ENCODE results near the gene C19orf44.
"Not testable (repeated sequence)": the region's sequence is repeated elsewhere in the genome, so short reads cannot be mapped to it uniquely, and the experiment has no call there.

C19orf44 gene

DNA sequence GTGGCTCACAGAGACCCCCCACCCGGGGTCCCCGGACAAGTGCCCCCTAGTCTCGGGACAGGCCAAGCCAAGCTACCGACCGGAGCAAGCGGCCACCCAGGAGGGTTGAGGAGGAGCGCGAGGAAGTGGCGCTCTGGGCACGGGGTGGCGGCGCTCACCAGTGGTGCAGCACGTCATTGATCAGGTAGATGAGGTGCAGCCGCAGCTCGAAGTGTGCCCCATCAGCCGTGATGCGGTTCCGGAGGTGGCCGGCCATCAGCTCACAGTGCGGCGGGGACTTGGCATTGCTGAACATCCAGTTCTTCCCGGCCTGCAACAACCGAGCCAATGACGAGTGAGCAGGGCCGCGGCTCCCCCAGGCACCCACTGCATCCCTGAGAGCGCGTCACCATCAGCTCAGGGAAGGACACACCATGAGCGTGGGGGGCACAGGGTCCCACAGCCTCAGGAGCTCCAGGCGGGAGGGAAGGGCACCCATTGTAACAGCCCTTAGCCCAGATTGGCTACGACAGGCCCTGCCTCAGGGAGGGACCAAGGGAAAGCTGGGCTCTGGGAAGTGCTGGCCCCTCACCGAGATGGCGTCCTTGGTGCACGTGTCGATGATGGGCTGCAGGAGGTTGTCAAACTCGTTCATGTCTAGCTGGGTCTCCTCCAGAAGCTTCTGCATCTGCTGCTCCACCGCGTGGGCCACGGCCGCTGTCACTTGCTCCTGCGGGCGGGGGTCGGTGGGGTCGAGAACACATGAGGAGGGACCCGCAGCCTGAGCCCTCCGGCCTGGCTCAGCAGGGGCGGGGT, 36.4 kb downstream of the C19orf44 start:
- no peak for DNase-seq (ENCODE audit: low read depth in 2 of 3, low spot score in 2 of 3)

DNA sequence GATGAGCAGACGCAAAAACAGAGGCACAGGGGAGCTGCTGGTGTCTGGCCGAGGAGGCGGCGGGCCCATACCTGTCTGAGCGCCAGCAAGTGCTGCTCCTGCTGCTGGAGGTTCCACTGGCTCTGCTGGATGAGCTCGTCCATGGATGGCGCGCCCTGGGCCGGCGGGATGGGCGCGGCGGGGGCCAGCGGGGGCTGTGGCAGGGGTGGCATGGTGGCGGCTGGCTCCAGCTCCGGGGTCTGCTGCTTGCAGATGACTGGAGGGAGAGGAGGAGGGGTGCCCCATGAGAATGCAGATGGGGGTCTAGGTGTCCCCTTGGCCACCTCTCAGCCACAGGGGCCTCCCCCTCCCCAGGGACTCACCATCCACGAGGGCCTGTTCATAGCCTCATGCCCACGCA, 39.2 kb downstream of the C19orf44 start:
- DNase-seq (ENCODE audit: low read depth in 2 of 3, low spot score in 2 of 3): no peak

DNA sequence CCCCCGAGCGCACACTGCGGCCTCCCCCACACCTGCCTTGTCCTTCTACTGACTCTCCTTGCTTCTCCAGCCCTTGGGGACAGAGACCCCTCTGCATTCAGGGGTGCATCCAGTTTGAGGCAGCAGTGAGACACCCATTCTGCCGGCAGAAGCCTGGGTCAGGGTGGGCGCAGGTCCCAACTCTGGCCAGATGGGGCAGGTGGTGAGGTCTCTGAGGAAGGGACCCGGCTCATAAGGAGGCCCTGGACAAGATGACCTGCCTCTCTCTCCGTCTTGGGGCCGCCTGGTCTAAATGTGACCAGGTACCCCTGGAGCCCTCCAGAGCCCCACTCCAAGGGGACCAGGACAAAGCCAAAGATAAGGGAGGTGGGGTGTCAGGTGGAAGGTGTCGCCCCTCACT, 39.9 kb downstream of the C19orf44 start:
- DNase-seq (ENCODE audit: low read depth in 2 of 3, low spot score in 2 of 3): no peak

DNA sequence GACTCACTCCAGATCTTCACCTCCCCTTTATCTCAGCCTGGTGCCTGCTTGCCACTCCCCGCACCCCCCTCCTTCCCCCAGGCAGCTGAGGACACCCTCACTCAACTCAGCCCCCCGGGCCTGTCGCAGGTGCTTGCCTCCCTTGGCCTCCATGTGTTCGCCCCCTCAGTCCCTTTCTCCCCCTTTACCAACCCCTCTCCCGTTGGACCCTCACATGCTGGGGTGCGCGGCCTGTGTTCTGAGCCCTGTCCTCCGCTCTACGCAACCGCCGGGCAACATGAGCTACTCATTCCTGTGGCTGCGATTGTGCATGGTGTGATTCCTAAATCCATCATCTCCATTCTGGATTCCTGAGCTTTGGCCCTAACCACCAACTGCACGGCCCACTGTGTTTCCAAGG, 40.9 kb downstream of the C19orf44 start:
- no peak for DNase-seq (ENCODE audit: low read depth in 2 of 3, low spot score in 2 of 3)

DNA sequence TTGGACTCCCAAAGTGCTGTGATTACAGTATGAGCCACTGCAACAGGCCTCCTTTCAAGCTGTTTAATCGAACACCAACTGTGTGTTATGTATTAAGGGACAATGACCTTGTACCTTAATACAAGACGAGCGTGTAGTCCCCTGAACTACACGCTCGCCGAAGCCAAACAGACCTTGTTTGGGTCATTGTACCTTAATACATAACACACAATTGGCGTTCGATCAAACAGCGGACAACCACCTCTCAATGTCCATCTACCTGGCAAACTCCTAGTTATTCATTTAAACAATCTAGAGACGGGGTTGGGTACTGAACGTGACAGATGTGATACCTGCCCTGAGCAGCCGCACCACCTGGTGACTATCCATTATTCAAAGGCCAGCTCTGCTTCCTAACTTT, 44.8 kb downstream of the C19orf44 start:
- DNase-seq (ENCODE audit: low read depth in 2 of 3, low spot score in 2 of 3): no peak

DNA sequence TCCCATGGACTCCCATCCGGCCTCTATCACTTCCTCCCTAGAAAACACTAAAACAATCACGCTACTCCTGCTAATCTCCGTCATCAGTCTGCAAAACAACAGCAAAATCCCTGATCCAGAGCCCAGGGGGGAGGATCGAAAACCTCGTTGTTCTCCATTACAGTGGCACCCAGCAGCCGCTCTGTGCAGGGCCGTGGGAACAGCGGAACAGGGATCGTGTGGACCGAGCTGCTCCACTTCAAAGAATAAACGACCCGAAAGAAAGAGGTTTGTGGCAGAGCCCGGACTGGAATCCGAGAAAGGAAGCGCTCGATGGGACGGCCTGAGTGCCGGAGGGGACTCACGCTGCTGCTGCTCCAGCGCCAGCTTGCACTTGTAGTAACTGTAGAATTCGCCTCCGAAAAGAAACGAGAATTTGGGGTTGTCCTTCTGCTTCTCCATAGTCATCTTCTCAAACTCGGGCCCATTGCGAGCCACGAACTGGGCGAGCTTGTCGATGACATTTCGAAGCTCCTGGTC, 45.4 kb downstream of the C19orf44 start:
- DNase-seq (ENCODE audit: low read depth in 2 of 3, low spot score in 2 of 3): no peak

DNA sequence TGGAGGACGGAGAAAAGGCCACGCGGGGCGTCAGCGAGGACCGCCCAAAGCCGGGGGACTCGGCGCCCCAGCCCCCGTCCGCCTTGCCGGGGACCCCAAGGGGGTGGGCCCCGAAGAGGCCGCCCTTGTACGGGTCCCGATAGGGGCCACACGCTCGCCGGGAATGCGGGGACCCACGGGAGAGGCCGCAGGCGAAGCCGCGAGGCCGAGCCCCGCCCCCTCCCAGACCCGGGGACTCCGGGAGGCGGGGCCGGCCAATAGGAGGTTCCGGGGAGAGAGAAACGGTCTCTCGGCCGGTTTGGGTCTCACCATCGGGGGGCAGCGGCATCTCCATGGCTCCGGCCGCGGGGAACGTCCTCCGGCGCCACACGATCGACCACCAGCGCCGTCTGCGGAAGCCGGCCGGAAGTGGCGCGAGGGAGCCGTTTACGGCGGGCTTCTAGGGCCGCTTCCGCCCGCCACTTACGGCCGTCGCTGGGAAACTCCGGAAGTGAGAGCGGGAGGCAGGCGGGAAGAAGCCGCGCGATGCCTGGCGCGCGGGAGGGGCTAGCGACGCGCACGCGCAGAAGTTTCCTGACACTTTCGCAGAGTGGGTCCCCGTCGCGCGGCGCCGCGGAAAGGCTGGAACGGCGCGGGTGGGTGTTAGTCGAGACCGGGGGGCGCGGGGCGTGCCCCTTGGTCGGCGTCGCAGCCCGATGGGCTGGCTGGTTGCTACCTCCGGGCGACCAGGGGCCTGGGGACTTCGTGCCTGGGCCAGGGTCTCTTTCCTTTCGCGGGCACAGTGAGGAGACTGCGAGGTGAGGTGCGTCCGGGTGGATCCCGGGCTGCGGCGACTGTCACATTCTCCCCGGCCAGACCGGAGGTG, 46.1 kb downstream of the C19orf44 start, which contains the start of gene CHERP:
Gene CHERP (minus strand): TSS at position 393 of the 865 bp plus-strand sequence. CDS start 59 bp downstream, at position 334.
- DNase-seq (ENCODE audit: low read depth in 2 of 3, low spot score in 2 of 3): peak; percentile 80 to 87 (median 83)

DNA sequence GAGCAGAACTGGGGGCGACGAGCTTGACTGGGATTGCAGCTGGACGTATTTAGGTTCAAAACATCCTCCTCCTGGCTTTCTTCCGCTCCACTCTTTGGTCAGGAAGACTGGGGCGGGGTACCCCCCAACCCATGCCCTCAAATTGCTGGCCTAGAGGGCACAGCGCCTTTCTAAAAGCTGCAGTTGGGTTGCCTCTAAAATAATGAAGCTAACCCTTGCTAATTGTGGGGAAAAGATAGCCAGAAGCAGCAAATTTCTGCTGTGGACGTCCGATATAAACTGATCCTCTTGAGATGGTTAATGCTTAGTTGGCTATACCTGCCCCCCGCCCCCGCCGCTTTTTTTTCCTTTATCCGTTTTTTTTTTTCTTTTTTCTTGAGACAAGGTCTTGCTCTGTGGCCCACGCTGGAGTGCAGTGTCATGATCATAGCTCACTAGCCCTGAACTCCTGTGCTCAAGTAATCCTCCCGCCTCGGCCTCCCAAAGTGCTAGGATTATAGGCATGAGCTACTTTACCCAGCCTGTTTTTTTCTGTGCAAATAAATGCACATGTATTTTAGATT, 46.8 kb downstream of the C19orf44 start:
- no peak for DNase-seq (ENCODE audit: low read depth in 2 of 3, low spot score in 2 of 3)

DNA sequence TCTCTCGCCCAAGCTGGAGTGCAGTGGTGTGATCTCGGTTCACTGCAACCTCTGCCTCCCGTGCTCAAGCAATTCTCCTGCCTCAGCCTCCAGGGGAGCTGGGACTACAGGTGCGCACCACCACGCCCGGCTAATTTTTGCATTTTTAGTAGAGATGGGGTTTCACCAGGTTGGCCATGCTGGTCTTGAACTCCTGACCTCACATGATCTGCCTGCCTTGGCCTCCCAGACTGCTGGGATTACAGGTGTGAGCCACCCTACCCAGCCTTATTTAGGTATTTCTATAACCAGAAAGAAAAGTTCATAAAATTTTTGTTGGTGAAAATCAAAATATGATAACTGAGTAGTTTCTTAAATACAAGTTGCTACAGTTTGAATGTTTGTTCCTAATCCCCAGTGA, 47.5 kb downstream of the C19orf44 start:
- DNase-seq (ENCODE audit: low read depth in 2 of 3, low spot score in 2 of 3): not testable (repeated sequence)

DNA sequence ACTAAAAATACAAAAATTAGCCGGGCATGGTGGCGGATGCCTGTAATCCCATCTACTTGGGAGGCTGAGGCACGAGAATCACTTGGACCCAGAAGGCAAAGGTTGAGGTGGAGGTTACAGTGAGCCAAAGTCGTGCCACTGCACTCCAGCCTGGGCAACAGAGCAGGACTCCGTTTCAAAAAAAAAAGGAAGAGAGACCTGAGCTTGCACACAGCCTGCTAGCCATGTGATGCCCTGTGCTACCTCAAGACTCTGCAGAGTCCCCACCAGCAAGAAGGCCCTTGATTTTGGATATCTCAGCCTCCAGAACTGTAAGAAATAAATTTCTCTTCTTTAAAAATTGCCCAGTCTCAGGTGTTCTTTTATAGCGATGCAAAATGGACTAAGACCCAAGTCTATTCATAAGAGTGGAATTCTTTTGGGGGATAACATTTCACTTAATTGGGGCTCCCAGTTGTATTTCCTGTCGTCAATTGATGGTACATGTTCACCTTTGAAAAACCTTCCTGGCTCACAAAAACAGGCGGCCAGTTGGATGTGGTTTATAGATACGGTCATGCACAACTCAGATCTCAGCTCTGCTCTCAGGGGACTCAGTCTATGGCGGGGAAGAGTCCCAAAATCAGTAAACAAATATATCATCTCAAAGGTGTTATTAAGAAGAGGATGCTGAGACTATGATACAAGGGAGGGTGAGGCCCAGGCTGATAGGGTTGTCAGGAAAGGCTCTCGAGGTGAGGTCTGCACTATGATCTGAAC, 48.5 kb downstream of the C19orf44 start:
- no peak for DNase-seq (ENCODE audit: low read depth in 2 of 3, low spot score in 2 of 3)

DNA sequence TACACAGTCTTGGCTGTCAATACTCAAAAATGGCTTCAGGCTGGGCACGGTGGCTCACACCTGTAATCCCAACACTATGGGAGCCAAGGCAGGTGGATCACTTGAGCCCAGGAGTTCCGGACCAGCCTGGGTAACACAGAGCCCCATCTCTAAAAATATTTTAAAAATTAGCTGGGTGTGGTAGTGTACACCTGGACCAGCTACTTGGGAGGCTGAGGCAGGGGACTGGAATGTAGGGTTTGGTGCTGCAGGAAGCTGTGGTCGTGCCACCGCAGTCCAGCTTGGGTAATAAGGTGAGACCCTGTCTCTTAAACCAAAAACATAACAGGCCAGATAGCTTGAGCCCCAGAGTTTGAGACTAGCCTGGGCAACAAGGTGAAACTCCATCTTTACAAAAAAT, 52.8 kb downstream of the C19orf44 start:
- DNase-seq (ENCODE audit: low read depth in 2 of 3, low spot score in 2 of 3): no peak

DNA sequence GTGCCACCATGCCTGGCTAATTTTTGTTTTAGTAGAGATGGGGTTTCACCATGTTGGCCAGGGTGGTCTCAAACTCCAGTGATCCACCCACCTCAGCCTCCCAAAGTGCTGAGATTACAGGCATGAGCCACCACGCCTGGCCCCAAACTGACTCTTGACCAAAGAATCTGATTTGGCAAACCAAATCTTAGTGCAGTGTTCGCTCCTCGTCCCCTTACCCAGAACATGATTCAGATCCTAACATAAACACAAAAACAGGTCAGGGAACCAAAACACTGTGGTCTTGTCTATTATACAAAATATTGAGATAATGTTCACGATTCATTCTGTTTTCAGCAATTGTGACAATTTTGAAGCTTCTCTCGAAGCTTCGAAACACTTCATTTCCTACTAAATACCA, 55.7 kb downstream of the C19orf44 start:
- DNase-seq (ENCODE audit: low read depth in 2 of 3, low spot score in 2 of 3): not testable (repeated sequence)

DNA sequence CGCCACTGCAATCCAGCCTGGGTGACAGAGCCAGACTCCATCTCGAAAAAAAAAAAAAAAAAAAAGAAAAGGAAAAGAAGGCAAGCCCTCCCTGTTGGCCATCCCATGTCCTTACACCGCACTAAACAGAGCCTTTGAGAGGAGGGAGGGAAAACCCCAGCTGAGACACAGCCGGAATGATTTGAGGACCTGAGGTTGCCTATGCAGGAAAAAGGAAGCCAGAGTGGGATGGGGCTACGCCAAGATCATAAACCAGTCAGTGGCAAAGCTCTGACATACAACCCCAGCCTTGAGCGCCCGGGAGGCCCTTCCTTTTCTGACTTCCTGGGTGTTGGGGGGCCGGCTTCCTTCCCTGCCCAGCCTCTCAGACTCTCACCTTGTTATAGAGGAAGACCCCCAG, 58.6 kb downstream of the C19orf44 start:
- DNase-seq (ENCODE audit: low read depth in 2 of 3, low spot score in 2 of 3): no peak

DNA sequence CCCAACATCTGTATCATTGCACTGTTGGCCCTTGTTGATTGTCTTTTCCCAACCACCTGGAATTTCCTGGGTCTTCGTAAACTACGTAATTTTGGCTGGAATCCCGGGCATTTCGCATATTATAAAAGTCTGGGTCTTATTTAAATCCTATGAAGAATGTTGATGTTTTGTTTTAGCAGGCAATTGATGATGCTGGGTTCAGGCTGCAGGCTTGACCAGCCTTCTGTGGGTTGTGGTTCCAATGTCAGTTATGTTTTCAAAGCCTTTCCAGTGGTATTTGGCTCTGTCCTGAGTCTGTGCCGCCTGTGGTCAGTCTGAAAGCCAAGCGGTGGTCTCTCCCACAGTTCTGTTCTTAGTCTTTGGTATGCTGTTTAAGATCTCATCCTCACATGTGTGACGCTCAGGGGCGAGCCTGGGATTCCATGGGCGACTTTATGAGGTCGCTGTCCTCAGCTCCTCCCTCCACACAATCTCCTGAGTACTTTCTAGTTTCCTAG, 63.6 kb downstream of the C19orf44 start:
- no peak for DNase-seq (ENCODE audit: low read depth in 2 of 3, low spot score in 2 of 3)

DNA sequence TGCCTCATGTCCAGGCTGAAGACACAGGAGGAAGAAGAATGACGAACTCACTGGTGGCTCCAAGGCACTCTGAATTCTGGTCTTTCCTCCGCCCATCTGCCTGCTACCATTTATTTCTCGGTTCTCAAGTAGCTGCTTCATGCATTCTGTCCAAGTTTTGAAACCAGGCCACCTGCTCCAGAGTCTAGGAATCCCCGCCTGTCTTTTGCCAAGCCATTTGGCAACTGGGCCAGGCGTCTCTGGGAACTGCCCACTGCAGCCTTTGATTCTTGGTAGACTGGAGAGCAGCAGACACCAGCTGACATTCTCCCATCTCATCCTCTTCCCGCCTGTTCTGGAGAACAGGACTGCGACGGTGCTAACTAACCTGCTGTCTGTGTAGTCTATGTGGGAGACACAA, 65.2 kb downstream of the C19orf44 start:
- DNase-seq (ENCODE audit: low read depth in 2 of 3, low spot score in 2 of 3): no peak

DNA sequence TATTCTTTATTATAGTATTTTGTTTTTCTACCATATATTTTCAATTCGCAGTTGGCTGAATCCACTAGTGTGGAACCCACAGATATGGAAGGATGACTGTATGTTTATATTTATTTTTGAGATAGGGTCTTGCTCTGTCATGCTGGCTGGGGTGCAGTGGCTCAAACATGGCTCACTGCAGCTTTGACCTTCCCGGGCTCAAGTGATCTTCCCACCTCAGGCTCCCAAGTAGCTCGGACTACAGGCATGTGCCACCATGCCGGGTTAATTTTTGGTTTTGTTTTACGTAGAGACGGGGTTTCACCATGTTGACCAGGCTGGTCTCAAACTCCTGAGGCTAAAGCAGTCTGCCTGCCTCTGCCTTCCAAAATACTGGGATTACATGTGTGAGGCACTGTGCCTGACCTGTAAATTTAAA, 66.4 kb downstream of the C19orf44 start:
- DNase-seq (ENCODE audit: low read depth in 2 of 3, low spot score in 2 of 3): no peak

DNA sequence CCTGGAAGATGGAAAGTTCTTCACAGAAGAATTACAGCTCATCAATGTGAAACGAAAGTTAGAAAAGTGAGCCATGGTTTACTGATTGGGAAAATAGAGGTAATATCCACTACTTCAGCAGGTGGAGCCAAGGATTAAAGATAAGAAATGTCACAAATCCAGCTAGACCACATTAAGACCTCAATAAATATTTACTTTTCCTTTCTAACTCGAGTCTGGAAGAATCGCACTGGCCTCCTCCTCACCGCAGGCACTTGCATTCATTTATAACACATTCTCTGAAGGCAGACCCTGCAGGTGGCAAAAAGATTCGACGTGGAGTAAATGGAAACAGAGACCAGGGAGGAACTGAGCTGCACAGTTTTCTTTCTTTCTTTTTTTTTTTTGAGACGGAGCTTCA, 68.6 kb downstream of the C19orf44 start:
- no peak for DNase-seq (ENCODE audit: low read depth in 2 of 3, low spot score in 2 of 3)

DNA sequence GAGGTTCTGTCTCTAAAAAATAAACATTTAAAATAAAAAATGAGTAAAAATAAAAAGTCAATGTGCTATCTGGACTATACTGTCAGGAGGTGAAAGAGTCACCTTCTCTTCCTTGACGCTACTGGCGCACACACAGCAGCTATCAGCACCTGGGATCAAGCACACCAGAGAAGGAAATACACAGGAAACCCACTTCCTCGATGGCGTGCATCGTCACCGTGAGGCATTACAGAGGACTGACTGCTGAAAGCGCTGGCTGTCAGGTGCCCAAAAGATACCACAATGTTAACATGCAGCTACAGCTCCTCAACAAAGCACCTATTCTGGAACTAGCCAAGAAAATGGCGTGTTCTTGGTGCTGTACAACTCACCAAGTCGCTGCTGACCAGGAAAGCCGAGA, 70.0 kb downstream of the C19orf44 start:
- no peak for DNase-seq (ENCODE audit: low read depth in 2 of 3, low spot score in 2 of 3)

DNA sequence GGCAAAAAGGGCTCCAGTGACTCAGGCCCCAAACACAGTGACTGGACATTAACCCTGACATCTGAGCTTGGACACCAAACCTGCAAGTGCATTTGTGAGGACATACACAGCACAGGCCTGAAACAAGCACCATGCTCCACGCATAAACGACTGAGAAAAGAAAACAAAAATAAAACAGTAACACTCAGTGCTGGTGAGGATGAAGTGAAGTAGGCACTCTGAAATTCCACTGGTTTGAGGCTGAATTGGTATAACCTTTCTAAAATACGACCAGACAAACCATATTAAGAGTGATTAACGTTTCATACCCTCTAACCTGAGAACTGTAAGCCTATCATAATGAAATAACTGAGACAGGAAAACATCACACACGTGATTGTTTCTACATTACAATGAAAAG, 70.5 kb downstream of the C19orf44 start:
- DNase-seq (ENCODE audit: low read depth in 2 of 3, low spot score in 2 of 3): no peak

DNA sequence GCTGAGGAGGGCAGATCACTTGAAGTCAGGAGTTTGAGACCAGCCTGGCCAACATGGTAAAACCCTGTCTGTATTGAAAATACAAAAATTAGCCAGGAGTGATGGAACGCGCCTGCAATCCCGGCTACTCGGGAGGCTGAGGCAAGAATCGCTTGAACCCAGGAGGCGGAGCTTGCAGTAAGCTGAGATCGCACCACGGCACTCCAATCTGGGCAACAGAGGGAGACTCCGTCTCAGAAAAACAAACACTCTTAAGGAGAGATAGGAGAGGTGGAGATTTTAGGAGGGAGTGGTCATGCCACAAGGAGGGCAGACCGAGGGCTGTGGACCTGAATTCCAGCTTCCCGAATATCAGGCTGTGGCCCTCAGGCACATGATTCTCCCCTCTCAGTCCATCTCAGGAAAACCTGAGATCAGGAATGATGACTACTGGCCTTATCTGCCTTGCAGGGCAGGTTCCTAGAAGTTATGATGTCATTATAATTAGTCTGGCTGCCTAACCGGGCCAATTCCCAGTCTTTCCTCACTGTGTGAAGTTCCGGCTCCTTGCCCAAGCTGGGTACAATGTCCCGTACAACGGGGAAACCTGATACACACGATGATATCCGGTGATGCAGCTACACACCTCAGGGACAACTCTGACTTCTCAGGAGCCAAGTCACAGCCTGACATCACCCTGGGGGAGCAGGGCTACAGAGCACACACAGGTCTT, 73.6 kb downstream of the C19orf44 start:
- no peak for DNase-seq (ENCODE audit: low read depth in 2 of 3, low spot score in 2 of 3)

Data from activated CD8-positive, alpha-beta memory T cell treated with anti-CD3 and anti-CD28 coated beads for 48 hours (primary cell).